Lung (tissue), 16 donors: ENCODE results near the gene IL21R. TPM values are rescaled to one million over a fixed set of nuclear protein-coding genes. Genes with fewer than 3 reads are reported as not detected.
A peak's percentile ranks its signal among the peaks of the same experiment; 100 is the strongest.

ENCODE experiments used
- ATAC-seq: fragments of 200-7000 bp; cut with Tn5 transposase; one replicate; pipeline ENCODE4 v1.9.1; 2020; ENCODE audit warnings: moderate number of reproducible peaks; ENCODE audit not compliant: insufficient read depth, low FRiP score
- DNase-seq, 3 donors: peaks; one replicate each; pipeline ENCODE4 v3.0.0-alpha.2; 2013 to 2017
- H3K27ac ChIP-seq, 2 donors: one replicate each; pipeline ENCODE4 v1.5.1; 2013; ENCODE audit warnings: mild to moderate bottlenecking in 2 of 2, moderate library complexity in 2 of 2, control low read depth in 1 of 2, inconsistent platforms in 1 of 2, low read depth in 1 of 2, low read length in 1 of 2
- H3K27me3 ChIP-seq, 3 donors: one replicate each; pipeline ENCODE4 v1.5.1; 2013; ENCODE audit warnings: low read length in 2 of 3; ENCODE audit not compliant: control insufficient read depth in 3 of 3, insufficient read depth in 3 of 3
- H3K36me3 ChIP-seq, 4 donors: one replicate each; pipeline ENCODE4 v1.5.1; 2013; ENCODE audit warnings: low read length in 4 of 4, mild to moderate bottlenecking in 1 of 4, moderate library complexity in 1 of 4; ENCODE audit not compliant: control insufficient read depth in 4 of 4, insufficient read depth in 4 of 4
- H3K4me1 ChIP-seq, 5 donors: one replicate each; pipeline ENCODE4 v1.5.1; 2013; ENCODE audit warnings: low read length in 5 of 5, mild to moderate bottlenecking in 2 of 5, moderate library complexity in 1 of 5; ENCODE audit not compliant: control insufficient read depth in 5 of 5, insufficient read depth in 5 of 5
- H3K4me3 ChIP-seq: one replicate; pipeline ENCODE4 v1.5.1; 2013; ENCODE audit warnings: mild to moderate bottlenecking, control low read depth, moderate library complexity
- H3K9ac ChIP-seq, 2 donors: one replicate each; pipeline ENCODE4 v1.5.1; 2013; ENCODE audit warnings: low read length in 2 of 2, control low read depth in 1 of 2; ENCODE audit not compliant: insufficient read depth in 1 of 2
- H3K9me3 ChIP-seq, 4 donors: one replicate each; pipeline ENCODE4 v1.5.1; 2013; ENCODE audit warnings: low read length in 3 of 4, mild to moderate bottlenecking in 1 of 4, moderate library complexity in 1 of 4; ENCODE audit not compliant: control insufficient read depth in 4 of 4, insufficient read depth in 3 of 4
- WGBS, 2 donors: extraction: QIAGEN DNeasy Blood & Tissue Kit; methylation state at CpG; one replicate each; pipeline ENCODE4 v1.1.7; 2013; 5-methylcytosine and 5-hydroxymethylcytosine counted together
- long read RNA-seq, 5 donors: transcript quantifications; one replicate each; lab custom pipeline, GENCODE V29; 2026
- polyA plus RNA-seq, 2 donors: library from polyadenylated mRNA; stranded (reverse); fragments of 200-250 nt; gene quantifications; one replicate each; pipeline ENCODE4 v1.2.1, GENCODE V29; 2013
- total RNA-seq, 2 donors: library from RNA; depleted of rRNA in 1 of 2; stranded (reverse); fragments of >200 nt in 1 of 2; gene quantifications; one replicate each; pipeline ENCODE4 v1.2.1, GENCODE V29; 2014 to 2021
- TF ChIP-seq, protein P1 (sequence below): IDR thresholded peaks from 2 replicates; pipeline ENCODE4 v1.5.1; 2012; ENCODE audit warnings: mild to moderate bottlenecking; ENCODE audit errors: control extremely low read depth, extremely low read depth
- donor health status: control.
- donor health status: control.
- donor health status: Bipolar disorder and iron deficiency.
- donor health status: healthy.
- donor health status: DM: yes; HTN: yes; CAD: no.

Gene IL21R
- total RNA-seq (1 to 10 TPM; 3.4 to 6.3 TPM), polyA plus RNA-seq (1 to 10 TPM; 1.0 to 4.6 TPM)
- long read RNA-seq, donor 1, full-length matches to known transcripts, result 2 of 2 reads
- long read RNA-seq, donor 1, partial matches to known transcripts, result 0 of 2 reads
- long read RNA-seq, donor 1, other reads (novel, unspliced or antisense), result 0 of 2 reads
- long read RNA-seq, donor 2, result 0 reads
- long read RNA-seq, donor 3, result 0 reads
- long read RNA-seq, donor 4, result 0 reads
- long read RNA-seq, donor 5, result 0 reads

- peak within 1 kb of the TSS in 1 of 2 donors; percentile 11 for H3K9ac ChIP-seq
- DNase-seq, result peak; percentile 51 to 88 (median 64)
- no peaks in the 10 kb centered on the region for H3K27me3 ChIP-seq
- peak within 1 kb of the TSS in 1 of 2 donors; percentile 30 for H3K27ac ChIP-seq
- H3K4me3 ChIP-seq, result peak within 1 kb of the TSS; percentile 20
- no peaks in the 10 kb centered on the region for H3K9me3 ChIP-seq
- peak; percentile 39 for ATAC-seq
- 9 to 12% methylated on average over 23 of the region's 23 CpGs for WGBS, 2 donors
- H3K36me3 ChIP-seq, result no peaks in the 10 kb centered on the region
- TF ChIP-seq, protein P1, sequence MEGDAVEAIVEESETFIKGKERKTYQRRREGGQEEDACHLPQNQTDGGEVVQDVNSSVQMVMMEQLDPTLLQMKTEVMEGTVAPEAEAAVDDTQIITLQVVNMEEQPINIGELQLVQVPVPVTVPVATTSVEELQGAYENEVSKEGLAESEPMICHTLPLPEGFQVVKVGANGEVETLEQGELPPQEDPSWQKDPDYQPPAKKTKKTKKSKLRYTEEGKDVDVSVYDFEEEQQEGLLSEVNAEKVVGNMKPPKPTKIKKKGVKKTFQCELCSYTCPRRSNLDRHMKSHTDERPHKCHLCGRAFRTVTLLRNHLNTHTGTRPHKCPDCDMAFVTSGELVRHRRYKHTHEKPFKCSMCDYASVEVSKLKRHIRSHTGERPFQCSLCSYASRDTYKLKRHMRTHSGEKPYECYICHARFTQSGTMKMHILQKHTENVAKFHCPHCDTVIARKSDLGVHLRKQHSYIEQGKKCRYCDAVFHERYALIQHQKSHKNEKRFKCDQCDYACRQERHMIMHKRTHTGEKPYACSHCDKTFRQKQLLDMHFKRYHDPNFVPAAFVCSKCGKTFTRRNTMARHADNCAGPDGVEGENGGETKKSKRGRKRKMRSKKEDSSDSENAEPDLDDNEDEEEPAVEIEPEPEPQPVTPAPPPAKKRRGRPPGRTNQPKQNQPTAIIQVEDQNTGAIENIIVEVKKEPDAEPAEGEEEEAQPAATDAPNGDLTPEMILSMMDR, result no peak
- peaks cover 0 to 42% (median 18%) of the 10 kb centered on the region in 5 donors for H3K4me1 ChIP-seq
Measured at GRCh38 chr16:27401768-27402568, at the start of gene IL21R. IL21R (plus strand) TSS chr16:27402174; CDS start chr16:27430072, 27,898 bp downstream.

DNA sequence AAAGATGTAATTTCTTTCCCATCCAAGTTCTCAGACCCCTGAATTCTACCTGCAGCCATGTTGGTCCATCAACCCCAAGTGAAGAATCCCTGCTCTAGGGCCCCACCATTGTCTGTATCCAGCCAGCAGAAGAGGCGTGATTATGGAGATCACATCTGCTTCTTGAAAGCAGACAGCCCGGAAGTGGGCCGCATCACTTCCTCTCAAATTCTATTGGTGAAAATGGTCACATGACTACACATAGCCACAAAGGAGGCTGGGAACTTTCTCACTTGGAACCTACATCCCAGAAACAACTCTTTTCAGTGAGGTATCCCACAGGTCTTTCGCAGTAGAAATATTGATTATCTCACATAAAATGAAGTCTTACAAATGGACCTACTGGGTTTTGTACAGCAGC is 48.1 kb upstream of the IL21R start:
- ATAC-seq (no peak), DNase-seq (no peak)
- Histone ChIP-seq H3K36me3 (peaks cover 0 to 73% (median 30%) of the 10 kb centered on the region in 4 donors), H3K27ac (no peak overlapping the region), H3K4me3 (no peak overlapping the region), H3K27me3 (no peaks in the 10 kb centered on the region), H3K9me3 (peaks cover 0 to 4% (median under 1%) of the 10 kb centered on the region in 4 donors), H3K4me1 (peaks cover 0 to 3% (median 0%) of the 10 kb centered on the region in 5 donors), H3K9ac (no peak overlapping the region)
- WGBS, 2 donors, result 92% methylated on average over 4 of the region's 4 CpGs
- TF ChIP-seq, protein P1, result no peak

GRCh38 chr16:27355610-27356009 is 46.4 kb upstream of the IL21R start:
- WGBS, 2 donors, result 73 to 76% methylated on average over 12 of the region's 12 CpGs

More at GRCh38 chr16:27355610-27356009, 46.4 kb upstream of the IL21R start:
- Histone ChIP-seq H3K27ac (no peak overlapping the region), H3K4me3 (no peak overlapping the region), H3K9me3 (peaks cover 0 to 3% (median under 1%) of the 10 kb centered on the region in 4 donors), H3K27me3 (no peaks in the 10 kb centered on the region), H3K36me3 (peaks cover 1 to 74% (median 30%) of the 10 kb centered on the region in 4 donors), H3K4me1 (peaks cover 0 to 4% (median 0%) of the 10 kb centered on the region in 5 donors), H3K9ac (no peak overlapping the region)
- ATAC-seq (peak; percentile 46), DNase-seq (no peak)
- TF ChIP-seq, protein P1, result no peak
